ENCODE measurements around the gene FKBP2.
"Not testable (repeated sequence)": the region's sequence is repeated elsewhere in the genome, so short reads cannot be mapped to it uniquely, and the experiment has no call there.

FKBP2 gene

DNA sequence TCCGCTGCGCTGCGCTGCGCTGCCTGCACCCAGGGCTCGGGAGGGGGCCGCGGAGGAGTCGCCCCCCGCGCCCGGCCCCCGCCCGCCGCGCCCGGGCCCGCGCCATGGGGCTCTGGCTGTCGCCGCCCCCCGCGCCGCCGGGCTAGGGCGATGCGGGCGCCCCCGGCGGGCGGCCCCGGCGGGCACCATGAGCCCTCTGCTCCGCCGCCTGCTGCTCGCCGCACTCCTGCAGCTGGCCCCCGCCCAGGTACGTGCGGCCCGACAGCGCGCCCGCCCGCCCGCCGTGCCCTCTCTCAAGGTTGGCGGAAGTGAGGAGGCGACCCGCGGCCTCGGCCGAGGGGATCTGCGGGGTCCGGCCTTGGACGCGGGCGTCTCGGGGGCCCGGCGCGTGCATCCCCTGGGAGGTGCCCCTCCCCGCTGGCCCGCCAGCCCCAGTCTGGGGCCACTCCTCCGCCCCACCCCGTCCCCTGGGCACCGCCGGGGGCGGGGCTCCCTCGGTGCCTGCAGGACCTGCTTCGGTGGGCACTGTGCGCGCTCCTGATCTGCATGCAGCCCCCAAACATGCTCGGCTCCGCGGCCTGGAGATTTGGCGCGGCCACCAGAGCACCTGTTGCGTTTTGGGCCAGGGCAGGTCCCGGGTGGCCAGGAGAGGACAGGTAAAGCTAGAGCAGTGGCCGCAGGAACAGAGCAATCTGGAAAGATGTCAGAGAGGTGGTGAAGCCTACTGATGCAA lies 6.1 kb upstream of the FKBP2 start:
- DNase-seq, result no peak

DNA sequence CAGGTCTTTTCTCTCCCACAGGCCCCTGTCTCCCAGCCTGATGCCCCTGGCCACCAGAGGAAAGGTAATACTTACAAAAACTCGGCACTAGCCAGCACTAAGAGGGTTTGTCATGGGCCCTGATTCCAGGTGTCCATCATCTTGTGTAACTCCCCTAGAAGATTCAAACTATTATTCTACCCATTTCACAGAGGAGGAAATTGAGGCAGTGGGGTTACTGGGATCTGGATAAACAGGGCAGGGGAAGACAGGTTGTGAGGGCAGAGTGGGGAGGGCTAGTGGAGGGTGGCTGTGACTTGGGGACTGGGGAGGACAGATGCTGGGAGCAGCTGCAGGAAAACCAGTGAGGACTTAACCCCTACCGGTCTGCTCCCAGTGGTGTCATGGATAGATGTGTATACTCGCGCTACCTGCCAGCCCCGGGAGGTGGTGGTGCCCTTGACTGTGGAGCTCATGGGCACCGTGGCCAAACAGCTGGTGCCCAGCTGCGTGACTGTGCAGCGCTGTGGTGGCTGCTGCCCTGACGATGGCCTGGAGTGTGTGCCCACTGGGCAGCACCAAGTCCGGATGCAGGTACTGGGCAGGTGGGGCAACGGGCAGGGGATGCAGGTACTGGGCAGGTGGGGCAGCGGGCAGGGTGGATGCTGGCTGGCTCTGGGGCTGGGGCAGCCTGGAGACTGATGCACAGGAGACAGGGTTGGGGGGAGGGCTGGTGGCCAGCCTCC lies 5.3 kb upstream of the FKBP2 start:
- no peak for DNase-seq

- peak; percentile 94 for DNase-seq
Observed at GRCh38 chr11:64237484-64237951, 3.4 kb upstream of the FKBP2 start.

DNA sequence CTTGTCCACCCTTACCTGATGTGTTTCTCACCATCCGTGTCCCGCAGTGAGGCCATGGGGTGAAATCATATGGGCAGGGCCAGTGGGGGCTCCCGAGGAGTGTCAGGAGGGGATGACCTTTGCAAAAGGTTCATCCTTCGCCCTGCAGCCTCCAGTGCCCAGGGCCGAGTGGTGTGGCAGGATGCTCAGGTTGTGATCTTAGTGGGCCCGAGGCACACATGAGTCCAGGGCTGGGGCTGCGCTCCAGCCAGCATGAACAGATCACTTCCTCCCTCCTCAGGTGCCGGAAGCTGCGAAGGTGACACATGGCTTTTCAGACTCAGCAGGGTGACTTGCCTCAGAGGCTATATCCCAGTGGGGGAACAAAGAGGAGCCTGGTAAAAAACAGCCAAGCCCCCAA lies 2.8 kb upstream of the FKBP2 start:
- no peak for DNase-seq

GRCh38 chr11:64238999-64239398 lies 1.9 kb upstream of the FKBP2 start:
- DNase-seq, result no peak

DNA sequence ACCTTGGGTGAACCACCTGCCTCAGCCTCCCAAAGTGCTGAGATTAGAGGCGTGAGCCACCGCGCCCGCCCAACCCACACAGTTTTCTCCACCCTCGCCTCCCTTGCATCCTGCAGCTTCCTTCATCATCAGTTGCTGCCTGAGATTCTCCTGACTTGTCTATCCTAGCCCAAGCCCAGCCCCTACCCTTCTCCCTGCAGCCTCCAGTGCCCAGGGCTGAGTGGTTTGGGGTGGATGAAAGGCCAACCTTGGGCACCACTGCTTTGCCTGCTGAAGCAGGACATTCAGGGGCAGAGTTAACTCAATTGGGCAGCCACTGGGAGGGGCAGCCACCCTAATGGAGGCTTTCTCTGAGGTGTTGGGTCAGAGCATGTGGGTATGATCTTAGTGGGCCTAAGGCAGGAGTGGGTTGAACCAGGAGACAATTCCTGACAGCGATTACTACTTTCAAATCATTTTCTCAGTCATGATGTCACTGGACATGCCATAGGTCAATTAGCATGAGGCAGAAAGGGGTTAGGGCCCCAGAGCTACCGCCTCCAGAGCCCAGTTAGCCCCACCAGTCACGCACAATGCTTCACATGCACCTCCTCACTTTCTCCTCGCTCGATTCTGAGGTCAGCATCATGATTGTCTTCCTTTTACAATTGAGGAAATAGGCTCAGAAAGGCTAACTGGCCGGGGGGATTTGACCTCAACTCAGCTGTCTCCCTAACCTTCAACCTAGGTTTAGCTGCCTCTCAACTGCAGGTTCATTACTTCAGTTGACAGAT lies 1.0 kb upstream of the FKBP2 start:
- DNase-seq, result no peak

DNA sequence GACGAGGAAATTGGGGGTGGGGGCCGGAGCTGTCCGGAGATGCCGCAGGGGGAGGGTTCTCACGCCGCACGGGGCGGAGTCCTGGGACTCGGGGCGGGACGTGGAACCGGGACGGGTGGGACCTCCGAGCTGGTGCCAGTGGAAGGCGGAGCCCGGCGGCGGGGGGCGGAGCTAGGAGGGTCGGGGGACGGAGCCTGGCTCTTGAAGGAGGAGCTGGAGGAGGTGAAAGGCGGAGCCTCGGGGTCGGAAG lies 271 bp downstream of the FKBP2 start:
- DNase-seq, result peak; percentile 96

- no peak for DNase-seq
Observed at GRCh38 chr11:64241491-64242374, 838 bp downstream of the FKBP2 start.

DNA sequence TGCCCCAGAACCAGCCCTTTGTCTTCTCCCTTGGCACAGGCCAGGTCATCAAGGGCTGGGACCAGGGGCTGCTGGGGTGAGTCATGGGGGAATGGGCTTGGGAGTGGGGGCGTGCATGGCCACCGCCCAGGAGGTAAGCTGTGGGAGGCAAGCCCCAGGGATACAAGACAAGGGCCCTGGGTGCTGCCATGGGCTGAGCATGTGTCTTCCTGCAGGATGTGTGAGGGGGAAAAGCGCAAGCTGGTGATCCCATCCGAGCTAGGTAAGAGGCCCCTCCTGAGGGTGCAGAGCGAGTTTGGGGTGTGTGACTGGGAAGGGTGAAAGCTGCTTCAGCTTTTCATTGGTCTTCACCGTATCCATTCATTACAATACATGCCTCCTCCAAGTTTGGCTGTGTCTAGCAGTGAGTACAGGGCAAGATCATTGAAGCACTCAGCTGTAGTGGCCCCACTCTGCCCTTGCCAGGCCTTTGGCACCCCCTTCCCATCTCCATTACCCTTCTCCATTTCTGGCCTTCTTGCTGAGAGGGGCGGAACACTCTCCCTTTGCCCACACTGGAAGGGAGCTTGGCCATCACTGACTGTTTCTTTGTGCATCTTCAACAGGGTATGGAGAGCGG lies 2.5 kb downstream of the FKBP2 start:
- no peak for DNase-seq

- no peak for DNase-seq
Observed at GRCh38 chr11:64244107-64244506, 3.2 kb downstream of the FKBP2 start.

DNA sequence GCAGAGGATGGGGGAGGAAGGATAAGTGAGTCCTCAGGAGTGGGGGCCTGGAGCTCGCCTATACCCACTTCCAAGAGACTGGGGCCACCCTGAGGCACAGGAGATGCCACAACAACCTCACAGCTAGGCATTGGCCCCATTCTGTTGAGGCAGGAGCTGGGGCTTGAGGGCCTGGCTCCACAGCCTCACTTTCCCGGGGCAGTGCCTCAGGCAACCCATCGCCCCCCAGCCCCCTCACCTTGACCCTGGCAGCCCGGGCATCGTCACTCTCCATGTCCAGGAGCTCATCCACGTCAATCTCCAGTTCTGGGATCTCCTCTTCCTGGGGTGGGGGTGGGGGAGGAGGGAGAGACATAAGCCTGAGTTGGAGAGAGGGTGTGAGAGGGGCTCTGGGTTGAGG lies 4.1 kb downstream of the FKBP2 start:
- no peak for DNase-seq

DNA sequence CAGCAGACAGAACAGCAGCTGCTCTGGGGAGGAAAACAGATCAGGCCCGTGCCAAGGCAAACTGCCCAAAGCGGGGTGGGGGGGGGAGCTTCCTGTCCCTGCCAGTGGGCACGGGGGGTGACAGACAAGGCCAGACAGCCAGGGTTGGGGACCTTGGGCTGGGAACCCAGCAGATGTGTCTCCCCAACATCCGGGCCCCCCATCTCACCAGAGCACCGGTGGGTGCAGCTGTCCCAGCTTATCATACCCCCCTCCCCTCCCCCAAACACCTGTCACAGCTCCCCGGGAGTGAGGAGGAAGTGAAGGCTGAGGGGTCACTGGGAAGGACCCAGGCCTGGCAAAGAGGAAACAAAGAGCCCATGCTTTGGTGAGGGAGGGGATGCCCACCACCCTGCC lies 4.5 kb downstream of the FKBP2 start:
- no peak for DNase-seq

GRCh38 chr11:64245797-64246620 lies 5.1 kb downstream of the FKBP2 start:
- peak; percentile 51 for DNase-seq

DNA sequence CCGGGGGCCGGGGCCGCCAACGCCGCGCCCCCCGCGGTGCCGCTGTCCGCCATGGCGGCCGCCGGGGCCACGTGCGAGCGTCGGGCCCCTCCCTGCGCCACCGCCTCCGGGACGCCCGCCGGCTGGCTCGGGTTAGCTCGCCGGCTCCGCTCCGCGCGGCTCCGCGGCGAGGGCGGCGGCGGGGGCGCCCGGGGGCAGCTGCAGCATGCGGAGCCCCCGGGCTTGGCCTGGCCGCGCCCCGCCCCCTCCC lies 5.7 kb downstream of the FKBP2 start:
- DNase-seq, result not testable (repeated sequence)

DNA sequence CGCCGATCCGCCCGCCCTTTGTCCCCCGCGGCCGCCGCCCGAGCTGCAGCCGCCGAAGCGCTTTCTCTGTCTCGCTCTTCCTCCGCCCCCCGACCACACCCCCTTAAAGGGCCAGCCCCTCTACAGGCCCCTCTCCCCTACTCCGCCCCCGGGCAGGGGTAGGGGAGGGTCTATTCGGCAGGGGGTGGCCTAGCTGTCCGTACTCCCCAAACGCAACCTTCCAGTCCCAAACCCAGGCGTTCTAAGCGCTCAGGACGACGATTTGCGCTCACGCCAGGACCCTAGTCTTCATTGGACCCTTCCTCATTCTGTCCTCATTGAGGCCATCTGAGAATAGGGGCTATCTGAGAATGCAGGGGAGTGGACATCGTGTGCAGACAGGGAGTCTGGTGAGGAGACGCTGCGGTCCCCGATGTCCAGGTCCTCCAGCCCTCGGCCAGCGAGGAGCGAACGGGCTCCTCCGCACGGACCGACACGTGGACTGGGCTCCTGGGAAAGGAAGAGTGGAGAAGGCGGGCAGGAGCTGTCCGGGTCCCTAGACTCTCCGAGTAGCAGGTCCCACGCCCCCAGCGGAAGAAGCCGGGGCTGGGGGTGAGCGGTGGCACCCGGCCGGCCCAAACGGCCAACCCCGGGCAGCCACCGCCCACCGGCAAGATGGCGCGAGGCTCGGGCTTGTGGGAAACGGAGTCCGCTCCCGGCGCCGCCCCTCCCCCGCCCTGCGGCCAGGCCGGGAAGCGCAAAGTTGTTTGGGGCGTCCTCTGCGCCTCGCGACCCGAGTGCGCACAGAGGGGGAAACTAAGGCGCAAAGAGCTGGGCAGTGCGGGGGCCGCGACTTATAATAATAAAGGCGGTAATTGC lies 6.2 kb downstream of the FKBP2 start, which contains the start of gene PPP1R14B:
PPP1R14B (minus strand) TSS at position 73 of the 858 bp plus-strand sequence. CDS start 270 bp downstream, outside the sequence.
- peak; percentile 75 for DNase-seq

DNA sequence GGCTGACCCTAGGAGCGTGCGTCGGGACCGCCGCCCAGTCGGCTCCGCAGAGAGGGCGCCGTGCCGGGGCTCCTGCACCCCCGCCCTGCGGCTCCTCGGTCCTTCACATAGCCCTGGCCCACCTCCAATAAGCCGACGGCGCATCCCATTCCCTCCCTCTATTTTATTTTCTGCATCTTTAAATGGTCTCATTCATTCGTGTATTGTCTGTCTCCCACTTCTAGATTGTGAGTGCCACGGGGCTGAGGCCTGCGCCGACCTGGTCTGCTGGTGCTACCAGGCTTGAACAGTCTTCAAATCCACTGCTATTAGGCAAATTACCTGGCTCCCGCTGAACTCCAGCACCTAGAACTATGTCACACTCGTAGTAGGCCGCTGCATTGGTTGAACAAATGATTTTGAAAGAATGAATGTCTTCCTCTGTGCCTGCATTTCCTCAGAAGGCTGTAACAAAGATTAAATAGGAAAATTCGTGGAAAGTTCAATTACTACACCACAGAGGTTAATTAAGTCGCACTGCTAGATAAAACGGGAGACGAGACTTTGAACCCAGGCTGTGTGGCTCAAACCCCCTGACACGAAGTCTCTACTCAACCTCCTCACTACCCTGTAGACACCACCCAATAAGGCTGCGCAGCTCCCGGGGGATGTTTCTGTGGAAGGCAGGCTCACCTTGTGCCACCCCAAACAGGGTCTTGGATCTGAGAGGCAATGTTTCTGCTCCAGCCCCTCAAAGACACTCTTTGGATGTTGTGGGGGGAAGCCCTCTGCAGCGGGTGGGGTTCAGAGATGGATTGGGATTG lies 7.0 kb downstream of the FKBP2 start:
- DNase-seq, result no peak

DNA sequence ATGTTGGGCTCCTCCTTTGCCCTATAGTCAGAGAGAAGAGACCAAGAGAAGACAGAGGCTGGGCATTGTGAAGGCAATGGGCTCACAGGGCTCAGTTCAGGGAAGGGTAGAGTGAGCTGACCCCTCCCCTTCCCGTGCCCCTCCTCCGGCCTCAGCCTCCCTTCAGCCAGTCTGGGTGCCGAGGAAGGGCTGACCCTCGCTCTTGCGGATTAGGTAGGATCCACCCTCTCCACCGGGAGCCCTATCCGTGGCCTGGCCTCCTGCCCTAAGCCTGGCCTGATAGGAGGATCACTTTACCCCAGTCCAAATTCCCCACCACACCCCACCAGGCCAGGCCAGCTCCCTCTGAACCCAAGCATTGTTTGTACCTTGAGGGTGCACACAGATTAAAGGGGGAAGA lies 7.7 kb downstream of the FKBP2 start:
- DNase-seq, result no peak

GRCh38 chr11:64249038-64249437 lies 8.1 kb downstream of the FKBP2 start:
- DNase-seq, result no peak

DNA sequence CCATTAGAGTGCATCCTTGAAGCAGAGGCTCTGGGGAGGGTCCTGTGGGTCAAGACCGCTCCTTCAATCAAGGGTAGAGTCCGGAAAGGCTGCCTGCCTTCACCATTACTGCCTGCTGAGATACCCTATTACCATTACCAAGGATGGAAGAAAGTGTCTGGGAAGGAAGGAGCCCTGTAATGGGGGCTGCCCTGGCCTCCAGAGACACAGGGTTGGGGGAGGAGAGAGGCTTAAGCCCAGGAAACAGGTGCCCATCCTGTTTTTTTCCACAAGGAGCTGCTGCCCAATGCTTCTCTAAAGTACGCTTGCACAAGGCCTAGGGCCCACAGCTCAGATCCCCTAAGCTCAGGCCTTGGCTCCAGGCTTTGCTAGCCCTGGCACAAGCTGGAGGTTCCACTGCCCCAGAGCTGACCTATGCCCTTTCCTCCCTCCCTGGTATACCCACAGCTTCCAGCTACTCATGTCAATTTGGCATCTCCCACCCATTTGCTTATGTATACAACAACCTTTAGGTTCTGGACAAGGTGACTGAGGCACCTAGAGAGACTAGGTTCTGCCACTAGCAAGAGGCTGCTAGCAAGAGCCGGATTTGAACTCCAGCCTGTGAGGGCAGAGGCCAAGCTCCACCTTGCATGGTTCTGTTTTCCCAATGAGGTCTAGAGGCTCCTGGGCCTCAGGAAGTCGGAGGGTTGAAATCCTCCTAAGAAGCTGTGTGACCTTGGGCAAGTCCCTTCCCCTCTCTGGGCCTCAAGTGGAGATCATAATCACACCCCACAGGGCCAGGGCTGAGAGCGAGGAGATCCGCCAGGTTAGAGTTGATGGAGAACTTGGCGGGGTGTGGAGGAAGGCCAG lies 8.9 kb downstream of the FKBP2 start:
- no peak for DNase-seq

Data from NCI-H2029 treated with DMSO at 0.1 percent for 48 hours (cell line).